Breast epithelium (tissue), 4 donors: ENCODE measurements around the gene C1RL. TPM values are rescaled to one million over a fixed set of nuclear protein-coding genes. Genes with fewer than 3 reads are reported as not detected.
A peak's percentile ranks its signal among the peaks of the same experiment; 100 is the strongest.
"Not testable (repeated sequence)": the region's sequence is repeated elsewhere in the genome, so short reads cannot be mapped to it uniquely, and the experiment has no call there.

ENCODE experiments used
- DNase-seq, 2 donors: peaks; one replicate each; pipeline ENCODE4 v3.0.0-alpha.2; 2019; ENCODE audit warnings: low spot score in 2 of 2
- H3K27ac ChIP-seq, 2 donors: fragments of 200-600 bp; sonication (generic) in 1 of 2; one replicate each; pipeline ENCODE4 v1.5.1; 2016 to 2019; ENCODE audit warnings: mild to moderate bottlenecking in 1 of 2
- H3K27me3 ChIP-seq, 2 donors: fragments of 200-600 bp; sonication (generic) in 1 of 2; one replicate each; pipeline versions ENCODE4 v1.5.1 to v1.6.0; 2017 to 2019; ENCODE audit warnings: control low read depth in 1 of 2, mild to moderate bottlenecking in 1 of 2
- H3K36me3 ChIP-seq: fragments of 200-600 bp; one replicate; pipeline ENCODE4 v1.5.1; 2019
- H3K4me1 ChIP-seq, 2 donors: fragments of 200-600 bp; sonication (generic); one replicate each; pipeline ENCODE4 v1.5.1; 2016 to 2019; ENCODE audit warnings: control low read depth in 1 of 2
- H3K4me3 ChIP-seq, 3 donors: fragments of 200-600 bp; sonication (generic); 1 replicate in 2 of 3; 2 replicates in 1 of 3; pipeline ENCODE4 v1.5.1; 2016 to 2019; ENCODE audit warnings: mild to moderate bottlenecking in 3 of 3, moderate library complexity in 2 of 3
- H3K9me3 ChIP-seq, 2 donors: fragments of 200-600 bp; sonication (generic) in 1 of 2; one replicate each; pipeline ENCODE4 v1.5.1; 2016 to 2019; ENCODE audit warnings: control low read depth in 1 of 2
- CTCF ChIP-seq, 3 donors: fragments of 450-650 bp; IDR thresholded peaks; one replicate each; pipeline ENCODE4 v1.5.1; 2016 to 2017; ENCODE audit warnings: antibody characterized with exemption in 3 of 3, mild to moderate bottlenecking in 3 of 3, moderate library complexity in 3 of 3
- POLR2A ChIP-seq: fragments of 450-650 bp; IDR thresholded peaks from one replicate; pipeline ENCODE4 v1.6.1; 2016; ENCODE audit warnings: antibody characterized with exemption, mild to moderate bottlenecking, moderate library complexity
- POLR2AphosphoS5 ChIP-seq, 3 donors: sonication (generic); formaldehyde crosslinking; IDR thresholded peaks; one replicate each; pipeline ENCODE4 v1.6.1; 2017; ENCODE audit warnings: antibody characterized with exemption in 3 of 3
- intact Hi-C: fragments of 100-400 bp; cut with DNase I; formaldehyde crosslinking; loops from one replicate; pipeline ENCODE4 v1.15.1; 2023; ENCODE audit warnings: low total_unique reads
- total RNA-seq, 3 donors: library from RNA; depleted of rRNA; stranded (reverse); fragments of >200 nt; gene quantifications; one replicate each; pipeline ENCODE4 v1.1.0, GENCODE V29; 2016

Gene C1RL
- total RNA-seq, 3 donors from 2014 or later: 80.6 to 138 (median 124) TPM

- intact Hi-C loops: no loop called here
- H3K4me1 ChIP-seq: no peaks in the 10 kb centered on the region
- peak overlapping the region in 1 of 2 donors; percentile 26 for H3K27ac ChIP-seq
Measured at GRCh38 chr12:7058850-7059395, 50.1 kb downstream of the C1RL start.

GRCh38 chr12:7058163-7058845, 50.7 kb downstream of the C1RL start:
- Histone ChIP-seq H3K4me1 (no peaks in the 10 kb centered on the region), H3K36me3 (no peaks in the 10 kb centered on the region), H3K4me3 (no peak overlapping the region), H3K9me3 (no peaks in the 10 kb centered on the region), H3K27ac (peak overlapping the region in 1 of 2 donors; percentile 26), H3K27me3 (no peaks in the 10 kb centered on the region)
- TF ChIP-seq CTCF (IDR thresholded peaks at IDR 0.05) (no peak), POLR2AphosphoS5 (IDR thresholded peaks at IDR 0.05) (no peak), POLR2A (no peak)
- DNase-seq: no peak
- intact Hi-C loops: no loop called here

More at GRCh38 chr12:7058850-7059395, 50.1 kb downstream of the C1RL start:
- Histone ChIP-seq H3K27me3 (no peaks in the 10 kb centered on the region), H3K9me3 (no peaks in the 10 kb centered on the region), H3K36me3 (no peaks in the 10 kb centered on the region), H3K4me3 (no peak overlapping the region)
- DNase-seq: no peak
- TF ChIP-seq POLR2A: no peak
- TF ChIP-seq CTCF (IDR thresholded peaks at IDR 0.05): no peak
- TF ChIP-seq POLR2AphosphoS5 (IDR thresholded peaks at IDR 0.05): no peak

- H3K4me3 ChIP-seq, intact Hi-C loops, H3K27ac ChIP-seq: not testable (repeated sequence)
Measured at GRCh38 chr12:7055736-7056135, 53.3 kb downstream of the C1RL start.

GRCh38 chr12:7054925-7055324, 54.1 kb downstream of the C1RL start:
- no peak overlapping the region for H3K4me3 ChIP-seq
- DNase-seq: no peak
- H3K27ac ChIP-seq: no peak overlapping the region
- TF ChIP-seq POLR2AphosphoS5 (IDR thresholded peaks at IDR 0.05): no peak
- TF ChIP-seq CTCF (IDR thresholded peaks at IDR 0.05): no peak
- TF ChIP-seq POLR2A: no peak
- no peaks in the 10 kb centered on the region for H3K36me3 ChIP-seq
- H3K4me1 ChIP-seq: no peaks in the 10 kb centered on the region
- intact Hi-C loops: no loop called here
- H3K27me3 ChIP-seq: no peaks in the 10 kb centered on the region
- H3K9me3 ChIP-seq: no peaks in the 10 kb centered on the region

More at GRCh38 chr12:7055736-7056135, 53.3 kb downstream of the C1RL start:
- H3K27me3 ChIP-seq, H3K4me1 ChIP-seq, DNase-seq, H3K9me3 ChIP-seq, H3K36me3 ChIP-seq: not testable (repeated sequence)

- not testable (repeated sequence) for H3K9me3 ChIP-seq, H3K36me3 ChIP-seq, H3K27ac ChIP-seq, H3K4me3 ChIP-seq, H3K27me3 ChIP-seq, DNase-seq, H3K4me1 ChIP-seq
- intact Hi-C loops: loop anchor here (5.0 kb wide), 1 partner anchor 927 kb away; no protein-coding TSS in a partner anchor
Measured at GRCh38 chr12:7049973-7050372, 59.0 kb downstream of the C1RL start.

- intact Hi-C loops: loop anchor here (5.0 kb wide), 1 partner anchor 928 kb away; no protein-coding TSS in a partner anchor
- not testable (repeated sequence) for H3K27ac ChIP-seq, DNase-seq, H3K4me1 ChIP-seq, H3K4me3 ChIP-seq, H3K9me3 ChIP-seq, H3K36me3 ChIP-seq, H3K27me3 ChIP-seq
Measured at GRCh38 chr12:7049445-7049951, 59.5 kb downstream of the C1RL start.
